K562 (cell line): ENCODE data around the gene SEMA5A.

Experiments
- EZH2 ChIP-seq: IDR thresholded peaks from 2 replicates; pipeline ENCODE4 v1.6.1; 2012; ENCODE audit warnings: low read depth, mild to moderate bottlenecking, inconsistent platforms, low read length, borderline replicate concordance
- ZKSCAN8 ChIP-seq: fragments of 200-800 bp; sonication (Bioruptor generic); IDR thresholded peaks from 2 replicates; pipeline ENCODE4 v1.6.1; 2016; ENCODE audit warnings: missing genetic modification characterization, missing compliant biosample characterization

DNA sequence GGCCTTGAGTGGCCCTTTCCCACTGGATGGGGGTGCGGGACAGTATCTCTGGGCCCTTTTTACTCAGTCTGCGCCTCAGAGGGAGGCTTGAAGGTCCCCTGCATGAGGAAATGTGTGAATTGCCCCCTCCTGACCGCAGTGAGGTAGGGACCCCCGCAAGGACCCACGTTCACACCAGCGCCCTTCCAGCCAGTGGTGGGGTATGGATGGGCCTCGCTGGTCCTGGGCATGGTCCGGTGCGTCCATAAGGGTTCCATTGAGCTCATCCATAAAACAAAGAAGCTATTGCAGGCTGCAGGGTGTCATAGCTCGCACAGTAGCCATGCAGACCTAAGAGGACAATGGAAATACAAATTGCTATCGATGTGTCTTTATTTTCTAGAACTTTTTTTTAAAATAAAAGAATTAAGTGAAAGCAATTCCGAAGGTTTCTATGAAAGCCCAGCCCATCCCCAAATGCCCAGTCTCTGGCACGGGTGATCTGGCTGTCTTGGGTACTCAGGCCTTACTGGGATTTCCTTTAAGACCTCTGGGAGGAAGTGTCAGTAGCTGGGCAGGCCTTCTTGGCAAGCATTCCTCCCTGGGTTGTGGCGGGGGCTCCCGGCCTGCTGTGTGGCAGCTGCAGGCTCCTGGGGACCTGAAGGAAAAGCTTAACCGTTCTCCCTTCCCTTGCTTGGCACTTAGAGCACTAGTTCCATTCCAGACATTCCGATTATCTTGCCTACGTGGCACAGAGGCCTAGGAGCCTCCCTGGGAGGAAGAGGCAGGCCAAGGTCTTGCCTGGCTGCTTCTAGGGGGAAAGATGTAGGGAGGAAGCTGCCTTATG lies 1.5 kb upstream of the SEMA5A start:
- TF ChIP-seq EZH2 (no peak), ZKSCAN8 (CRISPR knock-in tag) (no peak)
